Activated naive CD8-positive, alpha-beta T cell treated with anti-CD3 and anti-CD28 coated beads for 36 hours (primary cell): ENCODE data around the gene CHFR. TPM values are rescaled to one million over a fixed set of nuclear protein-coding genes. Genes with fewer than 3 reads are reported as not detected.
"Not testable (repeated sequence)": the region's sequence is repeated elsewhere in the genome, so short reads cannot be mapped to it uniquely, and the experiment has no call there.

Experiments
- DNase-seq: peaks from one replicate; pipeline ENCODE4 v3.0.0; 2021
- H3K27ac Mint-ChIP-seq: one replicate; pipeline ENCODE4 v1.8.0; 2022; ENCODE audit warnings: mild to moderate bottlenecking, moderate library complexity, mixed read lengths
- H3K27me3 Mint-ChIP-seq: one replicate; pipeline ENCODE4 v1.8.0; 2022; ENCODE audit warnings: mild to moderate bottlenecking, mixed read lengths
- H3K36me3 Mint-ChIP-seq: one replicate; pipeline ENCODE4 v1.8.0; 2021; ENCODE audit warnings: mild to moderate bottlenecking, mixed read lengths
- H3K4me1 Mint-ChIP-seq: one replicate; pipeline ENCODE4 v1.8.0; 2021; ENCODE audit warnings: mixed read lengths
- H3K4me3 Mint-ChIP-seq: one replicate; pipeline ENCODE4 v1.8.0; 2022; ENCODE audit warnings: mild to moderate bottlenecking, moderate library complexity, mixed read lengths
- H3K9me3 Mint-ChIP-seq: one replicate; pipeline ENCODE4 v1.8.0; 2022; ENCODE audit warnings: mixed read lengths
- total RNA-seq, 2 experiments: library from RNA; stranded (reverse); gene quantifications; one replicate each; pipeline ENCODE4 v1.2.3, GENCODE V29; 2021

CHFR gene
- total RNA-seq, 2 experiments from 2014 or later: 47.9 to 48.6 TPM

GRCh38 chr12:132795847-132796246 is 91.6 kb downstream of the CHFR start:
- Mint-ChIP-seq H3K27me3 (no peaks in the 10 kb centered on the region), H3K4me1 (no peaks in the 10 kb centered on the region), H3K4me3 (no peak overlapping the region), H3K27ac (no peak overlapping the region), H3K36me3 (peaks cover 15% of the 10 kb centered on the region), H3K9me3 (no peaks in the 10 kb centered on the region)
- DNase-seq: no peak

- H3K4me1 Mint-ChIP-seq, H3K4me3 Mint-ChIP-seq, DNase-seq, H3K27me3 Mint-ChIP-seq, H3K27ac Mint-ChIP-seq, H3K9me3 Mint-ChIP-seq: not testable (repeated sequence)
- H3K36me3 Mint-ChIP-seq: peaks cover 35% of the 10 kb centered on the region
Observed at GRCh38 chr12:132791940-132792339, 95.5 kb downstream of the CHFR start.

GRCh38 chr12:132789099-132789471 is 98.3 kb downstream of the CHFR start:
- H3K27ac Mint-ChIP-seq: no peak overlapping the region
- no peak for DNase-seq
- H3K27me3 Mint-ChIP-seq: no peaks in the 10 kb centered on the region

GRCh38 chr12:132788375-132789098 is 98.9 kb downstream of the CHFR start:
- Mint-ChIP-seq H3K27ac (no peak overlapping the region), H3K4me1 (no peaks in the 10 kb centered on the region), H3K36me3 (peaks cover 39% of the 10 kb centered on the region), H3K9me3 (no peaks in the 10 kb centered on the region), H3K4me3 (no peak overlapping the region), H3K27me3 (no peaks in the 10 kb centered on the region)
- no peak for DNase-seq

More at GRCh38 chr12:132789099-132789471, 98.3 kb downstream of the CHFR start:
- no peaks in the 10 kb centered on the region for H3K4me1 Mint-ChIP-seq
- H3K9me3 Mint-ChIP-seq: no peaks in the 10 kb centered on the region
- H3K4me3 Mint-ChIP-seq: no peak overlapping the region
- peaks cover 39% of the 10 kb centered on the region for H3K36me3 Mint-ChIP-seq

GRCh38 chr12:132787877-132788276 is 99.5 kb downstream of the CHFR start:
- H3K36me3 Mint-ChIP-seq: peaks cover 39% of the 10 kb centered on the region
- no peaks in the 10 kb centered on the region for H3K4me1 Mint-ChIP-seq
- no peaks in the 10 kb centered on the region for H3K27me3 Mint-ChIP-seq
- H3K9me3 Mint-ChIP-seq: no peaks in the 10 kb centered on the region
- H3K4me3 Mint-ChIP-seq: no peak overlapping the region
- no peak for DNase-seq
- H3K27ac Mint-ChIP-seq: peak overlapping the region; percentile 54

- H3K36me3 Mint-ChIP-seq: peaks cover 36% of the 10 kb centered on the region
- H3K27me3 Mint-ChIP-seq: no peaks in the 10 kb centered on the region
- H3K9me3 Mint-ChIP-seq: no peaks in the 10 kb centered on the region
- no peak overlapping the region for H3K27ac Mint-ChIP-seq
- DNase-seq: no peak
- H3K4me3 Mint-ChIP-seq: no peak overlapping the region
- no peaks in the 10 kb centered on the region for H3K4me1 Mint-ChIP-seq
Observed at GRCh38 chr12:132786192-132786591, 101.2 kb downstream of the CHFR start.

- H3K9me3 Mint-ChIP-seq: no peaks in the 10 kb centered on the region
- H3K27ac Mint-ChIP-seq: no peak overlapping the region
- H3K4me1 Mint-ChIP-seq: no peaks in the 10 kb centered on the region
- H3K27me3 Mint-ChIP-seq: no peaks in the 10 kb centered on the region
- H3K36me3 Mint-ChIP-seq: peaks cover 41% of the 10 kb centered on the region
- H3K4me3 Mint-ChIP-seq: no peak overlapping the region
- no peak for DNase-seq
Observed at GRCh38 chr12:132784580-132784979, 102.8 kb downstream of the CHFR start.

- no peak for DNase-seq
- H3K9me3 Mint-ChIP-seq: no peaks in the 10 kb centered on the region
- H3K36me3 Mint-ChIP-seq: peaks cover 37% of the 10 kb centered on the region
- H3K4me3 Mint-ChIP-seq: no peak overlapping the region
- H3K27ac Mint-ChIP-seq: no peak overlapping the region
- no peaks in the 10 kb centered on the region for H3K27me3 Mint-ChIP-seq
- H3K4me1 Mint-ChIP-seq: no peaks in the 10 kb centered on the region
Observed at GRCh38 chr12:132783917-132784531, 103.4 kb downstream of the CHFR start.

Other genes starting within 250 kb of the CHFR start
- gene POLE, start 200.3 kb downstream of the CHFR start, total RNA-seq: 100 to 1,000 TPM; 117 to 123 TPM
- gene PXMP2, start 200.0 kb downstream of the CHFR start, total RNA-seq: 10 to 100 TPM; 18.3 to 19.0 TPM
- 100 to 1,000 TPM; 102 to 105 TPM for gene PGAM5, start 176.8 kb downstream of the CHFR start, total RNA-seq
- gene ANKLE2, start 125.8 kb downstream of the CHFR start, total RNA-seq: 10 to 100 TPM; 84.5 to 84.8 TPM
- 10 to 100 TPM; 51.5 to 57.2 TPM for gene GOLGA3, start 58.7 kb downstream of the CHFR start, total RNA-seq
- gene ZNF605, start 68.7 kb upstream of the CHFR start, total RNA-seq: 1 to 10 TPM; 4.2 to 5.1 TPM
- 10 to 100 TPM; 17.4 to 19.1 TPM for gene ZNF26, start 98.8 kb upstream of the CHFR start, total RNA-seq
- gene ZNF84, start 149.9 kb upstream of the CHFR start, total RNA-seq: 10 to 100 TPM; 17.0 to 19.6 TPM
- gene ZNF140, start 193.3 kb upstream of the CHFR start, total RNA-seq: 10 to 100 TPM; 17.0 TPM
- gene ZNF891, start 242.7 kb upstream of the CHFR start, total RNA-seq: 1 to 10 TPM; 1.4 TPM
- 1 to 10 TPM; 4.8 to 7.2 TPM for gene ZNF10, start 243.0 kb upstream of the CHFR start, total RNA-seq